Glomerular visceral epithelial cell (primary cell): ENCODE results near the gene CLIP4.

ENCODE experiments used
- DNase-seq: peaks from one replicate; pipeline ENCODE4 v3.0.0-alpha.2; 2016; ENCODE audit errors: extremely low spot score

The CLIP4 gene

DNA sequence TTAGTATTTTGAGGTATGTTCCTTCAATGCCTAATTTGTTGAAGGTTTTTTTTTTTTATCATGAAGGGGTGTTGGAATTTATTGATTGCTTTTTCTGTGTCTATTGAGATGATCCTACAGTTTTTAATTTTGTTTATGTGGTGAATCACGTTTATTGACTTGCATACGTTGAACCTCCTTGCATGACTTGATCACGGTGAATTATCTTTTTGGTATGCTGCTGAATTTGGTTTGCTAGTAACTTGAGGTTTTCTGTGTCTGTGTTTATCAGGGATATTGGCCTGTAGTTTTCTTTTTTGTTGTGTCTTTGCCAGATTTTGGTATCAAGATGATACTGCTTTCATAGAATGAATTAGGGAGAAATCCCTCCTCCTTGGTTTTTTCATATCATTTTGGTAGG, 23.9 kb downstream of the CLIP4 start:
- no peak for DNase-seq

DNA sequence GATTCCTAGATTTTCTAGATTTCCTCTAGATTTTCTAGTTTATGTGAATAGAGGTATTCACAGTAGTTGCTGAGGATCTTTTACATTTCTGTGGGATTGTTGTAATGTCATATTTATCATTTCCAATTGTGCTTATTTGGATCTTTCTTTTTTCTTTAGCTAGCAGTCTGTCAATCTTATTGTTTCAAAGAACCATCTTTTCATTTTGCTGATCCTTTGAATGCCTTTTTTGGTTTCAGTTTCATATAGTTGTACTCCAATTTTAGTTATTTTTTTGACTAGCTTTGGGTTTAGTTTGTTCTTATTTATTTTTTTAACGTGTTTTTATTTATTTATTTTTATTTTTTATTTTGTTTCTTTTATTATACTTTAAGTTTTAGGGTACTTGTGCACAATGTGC, 24.5 kb downstream of the CLIP4 start:
- no peak for DNase-seq

DNA sequence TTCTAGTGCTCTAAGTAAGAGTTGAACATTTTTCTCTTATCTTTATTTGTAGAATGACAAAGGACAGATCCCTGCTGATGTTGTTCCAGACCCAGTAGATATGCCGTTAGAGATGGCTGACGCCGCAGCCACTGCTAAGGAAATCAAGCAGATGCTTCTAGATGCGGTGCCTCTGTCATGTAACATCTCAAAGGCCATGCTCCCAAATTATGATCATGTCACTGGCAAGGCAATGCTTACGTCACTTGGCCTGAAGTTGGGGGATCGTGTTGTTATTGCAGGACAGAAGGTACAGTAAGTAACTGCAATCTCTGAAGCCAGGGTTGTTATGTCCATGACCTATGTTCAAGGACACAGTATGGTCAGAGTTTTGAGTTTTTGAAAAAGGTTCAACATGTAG, 28.4 kb downstream of the CLIP4 start:
- no peak for DNase-seq

DNA sequence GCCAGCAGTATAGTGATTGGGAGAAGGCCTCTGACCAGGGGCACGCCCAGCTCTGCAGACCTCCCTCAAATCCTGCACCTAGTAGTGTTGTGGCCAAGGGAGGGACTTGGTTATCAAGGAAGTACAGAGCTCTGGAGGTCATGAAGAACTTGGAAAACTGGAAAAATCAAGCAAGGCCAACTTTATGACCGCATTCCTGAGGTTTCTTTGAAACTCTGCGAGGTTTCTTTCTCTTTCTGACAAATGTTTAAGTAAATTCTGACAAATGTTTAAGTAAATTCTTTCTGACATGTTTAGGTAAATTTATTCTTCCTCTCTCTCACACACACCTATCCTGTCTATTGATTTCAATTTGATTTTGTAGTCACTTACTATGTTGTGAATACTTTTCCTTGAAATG, 31.0 kb downstream of the CLIP4 start:
- DNase-seq: no peak

DNA sequence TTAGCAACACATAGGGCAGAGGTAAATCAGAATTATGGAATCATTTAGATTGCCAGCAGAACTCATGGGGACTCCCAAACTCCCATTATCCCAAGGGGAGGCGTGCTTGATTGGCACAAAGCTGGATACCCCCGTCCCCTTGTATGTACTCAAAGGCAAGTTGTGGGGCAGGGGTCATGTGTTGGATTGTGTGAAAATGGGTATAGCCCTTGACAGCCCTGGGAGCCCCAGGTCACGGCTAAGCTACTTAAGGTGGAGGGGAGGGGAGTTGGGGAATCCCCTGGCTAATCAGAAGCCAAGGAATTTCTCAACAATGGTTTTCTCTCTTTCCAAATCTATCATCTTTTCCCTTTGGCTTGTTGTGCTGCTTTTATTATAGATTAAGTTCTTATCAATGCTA, 32.7 kb downstream of the CLIP4 start:
- no peak for DNase-seq

DNA sequence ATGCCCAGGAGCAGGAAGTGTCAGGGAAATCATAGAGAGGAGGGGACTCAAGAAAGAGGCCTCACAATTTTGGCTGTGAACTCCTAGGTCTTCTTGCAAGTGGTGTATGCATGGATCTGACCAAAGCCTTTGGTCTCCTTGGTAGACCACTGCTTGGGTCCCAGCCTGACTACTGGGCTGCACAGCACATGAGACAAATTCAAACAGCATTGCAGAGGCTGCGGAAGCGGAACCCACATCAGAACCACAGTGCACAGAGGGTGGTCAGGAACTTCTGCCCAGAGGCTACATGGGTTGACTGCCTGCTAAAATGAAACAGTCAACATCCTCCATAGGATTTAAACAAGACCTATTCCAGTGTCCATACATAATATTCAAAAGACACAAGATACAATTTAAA, 39.4 kb downstream of the CLIP4 start:
- no peak for DNase-seq

DNA sequence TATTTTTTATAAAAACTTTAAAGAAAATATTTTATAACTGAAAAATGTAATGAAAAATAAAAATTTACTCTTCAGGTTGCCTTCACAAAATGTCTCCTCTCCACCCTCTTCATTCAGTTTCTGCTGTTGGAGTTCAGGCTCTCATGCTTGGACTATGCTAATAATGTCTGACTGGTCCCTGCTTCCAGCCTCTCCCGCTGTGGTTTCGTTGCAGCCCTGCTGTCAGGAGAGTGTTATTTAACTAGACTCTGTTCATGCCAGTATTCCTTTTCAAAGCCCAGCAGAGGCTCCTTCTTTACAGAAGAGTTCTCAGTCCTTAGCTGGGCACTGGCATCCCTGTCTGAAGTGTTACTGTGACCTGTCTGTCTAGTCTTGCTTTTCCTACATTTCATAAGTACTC, 40.4 kb downstream of the CLIP4 start:
- DNase-seq: no peak

DNA sequence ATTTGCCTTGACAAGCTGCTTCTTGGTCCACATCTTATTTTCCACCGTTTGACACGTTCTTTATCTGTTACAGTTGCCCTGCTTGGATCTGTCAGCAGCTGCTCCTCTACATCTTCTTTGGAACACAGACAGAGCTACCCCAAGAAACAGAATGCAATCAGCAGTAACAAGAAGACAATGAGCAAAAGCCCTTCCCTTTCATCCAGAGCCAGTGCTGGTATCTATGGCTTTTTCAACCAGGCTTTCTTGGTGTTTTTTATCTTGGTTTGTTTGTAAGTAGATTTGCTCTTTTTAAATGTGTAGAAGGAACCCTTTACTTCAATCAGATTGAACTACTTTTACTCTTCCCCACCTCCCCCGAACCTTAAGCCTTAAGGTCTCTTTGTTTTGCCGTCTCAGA, 41.9 kb downstream of the CLIP4 start:
- DNase-seq: no peak

DNA sequence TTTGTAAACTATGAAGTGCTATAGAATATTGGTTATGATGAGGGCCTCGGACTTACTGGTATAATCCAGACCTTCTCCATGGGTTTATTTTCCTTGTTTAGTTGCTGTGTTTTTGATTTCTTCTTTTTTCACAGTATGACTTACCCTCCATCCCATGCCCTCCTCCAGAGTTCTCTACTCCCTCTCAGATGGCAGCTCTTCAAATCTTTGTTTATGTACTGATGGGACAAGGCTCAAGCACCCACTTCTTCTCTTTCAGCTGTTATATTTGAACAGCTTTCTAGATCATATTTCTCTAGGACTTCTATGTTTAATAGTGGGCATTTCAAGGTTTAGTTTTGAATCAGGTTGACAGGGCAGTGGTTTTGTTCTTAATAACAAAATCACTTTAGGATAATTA, 43.9 kb downstream of the CLIP4 start:
- no peak for DNase-seq

DNA sequence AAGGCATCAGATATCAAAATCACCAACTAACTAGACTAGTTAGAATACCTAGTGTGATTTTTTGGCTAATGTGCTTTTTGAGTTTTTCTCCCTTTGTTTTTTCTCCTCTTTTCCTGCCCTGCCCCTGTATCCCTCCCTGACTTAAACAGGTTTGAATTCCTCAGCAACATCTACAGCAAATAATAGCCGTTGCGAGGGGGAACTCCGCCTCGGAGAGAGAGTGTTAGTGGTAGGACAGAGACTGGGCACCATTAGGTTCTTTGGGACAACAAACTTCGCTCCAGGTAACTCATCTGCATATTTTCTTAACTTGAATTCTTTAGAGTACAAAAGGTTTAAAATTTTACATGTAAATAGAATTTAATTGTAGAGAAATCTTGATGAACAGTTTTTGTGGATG, 45.0 kb downstream of the CLIP4 start:
- no peak for DNase-seq

DNA sequence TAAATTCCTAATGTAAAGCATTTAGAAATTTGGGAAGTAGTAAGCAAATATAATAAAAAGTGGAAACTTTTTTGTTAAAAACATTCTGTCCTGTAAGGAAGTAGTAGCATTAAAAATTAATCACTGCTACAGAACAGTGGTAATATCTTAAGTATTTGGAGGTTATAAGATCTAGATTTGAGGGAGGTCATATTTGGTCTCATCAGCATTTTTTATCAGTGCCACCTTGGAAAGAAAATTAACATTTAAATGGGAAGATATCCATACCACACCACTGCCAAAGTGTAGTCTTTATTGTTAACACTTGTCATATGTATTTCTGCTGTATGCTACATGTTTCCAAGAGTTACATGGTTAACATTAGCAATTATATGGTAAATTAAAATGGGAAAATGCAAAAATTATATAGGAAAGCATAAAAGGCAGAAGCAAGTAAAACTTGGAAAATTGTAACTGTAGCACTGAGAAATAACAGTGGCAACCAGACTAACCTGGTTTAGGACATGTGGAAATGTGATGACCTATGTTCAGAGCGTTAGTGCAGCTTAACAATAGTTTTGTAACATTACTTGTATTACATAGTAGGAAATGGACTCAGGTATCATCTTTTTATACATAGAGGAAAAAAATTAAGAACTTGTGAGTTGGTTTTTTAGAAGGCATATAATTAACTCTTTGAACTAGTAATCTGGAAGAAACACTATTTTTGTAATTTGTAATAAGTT, 47.2 kb downstream of the CLIP4 start:
- DNase-seq: no peak

DNA sequence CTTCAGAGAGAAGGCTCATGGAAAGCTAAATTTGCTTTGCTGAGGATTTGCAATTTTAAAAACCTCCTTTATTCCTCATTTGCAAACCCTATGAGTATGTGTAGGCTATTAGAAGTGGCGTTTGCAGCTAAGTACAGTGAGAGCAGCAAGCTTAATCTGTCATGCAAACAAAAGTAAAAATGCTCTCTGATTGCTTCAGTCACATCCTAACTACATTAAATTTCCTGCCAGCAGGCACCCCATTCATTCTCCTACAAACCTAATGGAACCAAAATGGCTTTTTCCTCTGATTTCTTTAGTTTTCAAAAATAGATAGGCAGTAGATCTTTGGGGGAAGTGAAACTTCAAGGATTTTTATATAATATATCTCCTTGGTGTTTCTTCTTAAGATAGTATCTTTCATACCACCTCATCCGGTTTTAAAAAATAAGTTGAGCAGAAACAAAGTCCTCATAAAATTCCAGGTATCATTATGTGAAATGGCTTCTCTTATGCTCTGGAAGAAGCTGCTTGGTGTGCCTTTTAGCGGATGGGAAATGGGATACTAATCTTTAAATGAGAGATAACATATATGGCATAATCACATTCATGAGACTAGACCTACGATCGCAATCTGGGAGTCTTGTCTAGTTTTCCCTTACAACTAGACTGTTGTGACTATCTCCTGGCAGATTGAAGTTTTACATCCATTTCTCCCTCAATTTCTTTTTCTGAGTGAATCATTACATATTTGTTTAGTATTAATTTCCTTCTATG, 49.1 kb downstream of the CLIP4 start:
- no peak for DNase-seq

DNA sequence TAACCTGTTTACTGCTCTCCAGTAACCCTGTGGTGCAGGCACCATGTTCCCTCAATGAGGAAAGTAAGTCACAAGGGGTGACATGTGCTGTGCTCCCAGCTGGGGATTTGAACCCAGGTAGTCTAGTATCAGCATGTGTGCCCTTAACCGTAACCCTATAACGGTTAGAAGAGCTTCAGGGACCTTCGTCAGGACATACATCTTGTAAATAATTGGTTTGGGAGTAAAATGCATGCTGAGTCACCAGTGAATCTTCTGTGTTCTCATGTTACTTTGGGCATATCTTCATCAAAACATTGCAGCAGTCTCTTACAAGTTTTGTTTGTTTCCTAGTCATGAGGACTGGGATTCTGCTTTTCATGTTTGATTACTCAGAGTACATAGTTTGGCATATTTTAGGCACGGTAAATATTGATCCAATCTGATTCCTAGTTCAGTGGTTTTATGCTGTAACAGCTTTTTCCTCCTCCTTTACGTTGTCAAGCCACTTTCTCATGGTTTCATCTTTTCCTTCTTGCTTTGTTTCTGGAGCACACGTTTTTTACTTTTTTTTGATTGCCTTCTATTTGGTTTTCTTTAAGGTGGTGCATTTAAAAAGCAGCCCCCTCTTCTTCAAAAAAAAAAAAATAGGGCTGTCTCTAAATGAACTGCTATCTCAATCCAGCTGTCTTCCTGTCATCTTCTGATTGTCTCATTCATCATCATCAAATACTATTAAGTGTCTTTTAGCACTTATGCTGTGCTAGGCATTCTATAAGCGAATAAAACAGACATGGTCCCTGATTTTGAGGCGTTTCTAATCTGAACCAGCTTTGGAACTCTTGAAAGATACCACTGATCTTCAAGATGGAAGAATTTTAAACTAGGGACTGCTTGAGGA, 50.4 kb downstream of the CLIP4 start:
- no peak for DNase-seq

DNA sequence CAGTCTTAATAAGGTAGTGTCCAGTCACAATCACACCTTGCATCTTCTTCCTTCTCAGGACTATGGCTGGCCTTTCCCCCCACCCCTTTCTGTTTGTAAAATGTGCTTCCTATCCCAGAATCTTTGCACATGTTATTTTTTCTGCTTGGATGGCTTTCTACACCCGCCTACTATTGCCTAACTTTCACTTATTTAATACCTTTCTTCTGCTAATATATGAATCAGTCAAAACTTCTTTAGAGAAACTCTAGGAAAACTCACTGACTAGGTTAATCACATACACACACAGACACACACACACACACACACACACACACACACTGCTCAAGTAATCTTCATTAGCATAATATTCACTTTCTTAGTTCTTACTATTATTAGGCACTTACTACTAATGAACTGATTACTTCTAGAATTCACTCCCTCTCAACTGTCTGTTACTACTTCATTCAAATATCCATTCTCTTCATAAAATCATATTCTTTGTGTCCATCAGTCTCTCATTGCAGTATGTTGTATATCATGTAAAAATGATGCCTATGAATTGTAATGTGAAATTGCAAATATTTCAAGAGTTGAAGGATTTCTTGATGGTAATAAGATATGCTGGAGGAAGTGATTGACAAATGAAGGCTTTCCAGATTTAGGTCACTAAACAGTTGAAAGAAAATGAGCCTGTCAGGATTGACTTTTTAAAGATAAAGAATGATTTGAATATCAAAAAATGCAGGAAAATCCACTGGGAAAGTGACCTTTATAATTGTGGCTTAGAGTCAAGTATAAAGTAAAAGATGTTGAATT, 51.2 kb downstream of the CLIP4 start:
- DNase-seq: no peak

DNA sequence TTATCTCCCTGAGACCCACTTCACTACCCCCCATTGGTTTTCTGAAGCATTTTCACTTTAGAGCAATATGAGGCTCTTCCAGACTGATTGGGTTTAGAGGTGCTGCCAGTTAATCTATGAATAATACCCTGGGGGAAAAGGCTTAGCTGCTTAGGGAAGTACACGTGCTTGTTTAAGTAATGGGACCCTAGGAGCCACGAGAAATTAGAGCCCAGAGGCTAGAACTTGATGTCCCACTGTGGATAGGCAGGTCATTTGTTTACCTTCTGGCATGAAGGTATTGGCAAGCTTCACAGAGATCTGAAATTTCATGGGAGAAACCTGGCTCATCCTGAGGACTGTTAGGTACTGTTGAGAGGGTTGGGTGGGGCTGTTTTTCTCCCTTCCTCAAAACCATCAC, 59.7 kb downstream of the CLIP4 start:
- DNase-seq: no peak

DNA sequence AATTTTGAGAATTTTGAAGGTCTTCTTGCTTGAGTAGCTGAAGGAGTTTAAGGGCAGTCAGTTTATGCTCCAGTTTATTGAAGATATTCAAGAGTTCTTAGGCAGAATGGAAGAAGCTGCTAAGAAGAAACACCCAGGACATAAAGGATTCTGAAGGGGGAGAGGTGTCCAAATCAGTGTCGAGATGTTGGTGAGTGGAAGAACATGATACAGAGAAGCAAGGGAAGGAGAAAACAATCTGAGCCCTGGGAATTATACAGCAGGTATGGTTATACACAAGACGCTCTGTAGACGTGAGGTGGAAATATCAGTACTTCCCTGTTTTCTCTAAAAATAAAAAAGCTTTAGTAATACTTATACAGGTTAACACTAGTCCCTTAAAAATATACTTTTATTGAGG, 60.1 kb downstream of the CLIP4 start:
- no peak for DNase-seq

DNA sequence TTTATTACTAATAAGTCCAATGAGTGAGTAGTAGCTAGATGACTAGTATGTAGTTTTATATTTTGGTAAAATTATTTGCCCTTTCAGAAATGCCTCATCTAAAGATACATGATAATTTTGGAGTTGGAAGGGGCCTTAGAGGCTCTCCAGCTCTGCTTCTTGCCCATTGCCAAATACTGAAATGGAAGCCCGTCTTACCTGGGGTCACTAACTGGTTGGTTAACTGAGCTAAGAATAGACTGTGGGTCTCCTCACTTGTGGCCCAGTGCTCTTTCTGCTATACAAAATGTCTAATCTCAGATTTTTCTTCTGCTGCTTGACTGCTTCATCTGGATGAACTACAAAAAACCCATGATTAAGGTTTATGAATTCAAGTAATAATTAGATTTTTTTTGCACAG, 67.1 kb downstream of the CLIP4 start:
- DNase-seq: no peak

DNA sequence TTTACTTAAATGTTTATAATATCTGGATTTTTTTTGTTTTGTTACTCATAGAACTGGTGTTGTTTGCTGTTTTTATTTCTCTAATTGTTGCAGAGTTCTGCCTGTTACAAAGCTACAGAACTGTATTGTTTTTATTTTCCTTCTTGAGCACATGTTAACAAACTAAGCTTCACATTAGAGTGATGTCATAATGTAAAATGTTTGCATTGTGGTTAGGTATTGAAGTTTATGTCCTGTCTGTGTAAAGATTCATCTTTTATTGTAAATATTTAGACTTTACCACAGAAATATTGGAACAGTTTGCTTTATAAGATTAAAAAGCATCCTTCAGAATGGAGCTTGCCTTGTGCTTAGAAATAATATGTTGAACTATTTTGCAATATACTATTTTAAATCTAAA, 67.7 kb downstream of the CLIP4 start:
- no peak for DNase-seq

DNA sequence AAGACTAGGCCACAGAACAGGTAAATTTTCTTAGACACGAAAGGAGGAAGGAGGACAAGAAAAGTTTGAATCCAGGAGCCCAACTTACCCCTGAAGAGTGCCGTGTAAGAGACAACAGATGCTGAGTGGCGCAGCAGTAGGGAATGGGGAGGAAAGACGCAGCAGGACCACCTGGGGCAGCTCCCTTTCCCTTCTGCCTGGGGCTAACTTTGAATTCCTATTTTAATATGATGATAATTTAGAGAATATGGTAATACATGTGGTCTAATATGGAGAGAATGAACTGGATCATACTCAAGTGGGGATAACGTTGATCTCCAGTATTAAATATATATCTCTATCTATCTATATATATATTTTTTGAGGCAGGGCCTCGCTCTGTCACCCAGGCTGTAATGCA, 69.3 kb downstream of the CLIP4 start:
- DNase-seq: no peak

DNA sequence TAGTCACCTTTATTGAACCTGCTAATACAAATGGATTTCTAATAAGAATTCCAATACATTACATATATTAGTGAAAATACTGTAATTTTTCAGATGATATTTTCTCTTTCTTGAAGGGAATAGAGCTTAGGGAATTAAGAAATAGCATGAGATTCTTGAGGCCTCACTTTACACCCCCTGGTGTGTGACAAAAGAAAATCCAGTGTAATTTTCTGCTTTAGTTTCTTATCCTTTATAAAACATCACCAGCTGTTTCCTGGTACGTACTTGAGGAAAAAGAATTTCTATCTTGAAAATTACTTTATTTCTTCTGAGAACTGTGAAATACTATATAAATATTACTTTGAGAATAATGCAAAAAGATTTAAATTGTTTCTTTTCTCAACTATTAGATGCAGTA, 71.6 kb downstream of the CLIP4 start:
- DNase-seq: no peak

DNA sequence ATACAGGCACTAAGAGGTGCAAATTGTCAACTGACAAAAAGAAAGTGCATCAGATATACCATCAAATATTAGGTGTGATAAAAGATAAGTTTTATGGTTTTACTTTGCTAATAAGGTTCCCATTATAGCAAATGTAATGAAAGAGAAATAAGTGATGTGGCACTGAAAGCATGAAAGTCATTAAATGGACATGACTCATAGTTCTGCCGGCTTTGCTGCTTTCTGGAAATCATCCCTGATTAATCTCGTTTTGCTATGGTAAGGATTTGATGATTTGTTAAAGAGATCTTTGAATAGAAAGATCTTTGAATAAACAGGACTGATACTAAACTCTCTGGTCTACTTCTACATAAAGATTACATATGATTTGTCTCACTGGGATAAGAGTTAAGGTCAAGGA, 72.7 kb downstream of the CLIP4 start:
- DNase-seq: no peak

DNA sequence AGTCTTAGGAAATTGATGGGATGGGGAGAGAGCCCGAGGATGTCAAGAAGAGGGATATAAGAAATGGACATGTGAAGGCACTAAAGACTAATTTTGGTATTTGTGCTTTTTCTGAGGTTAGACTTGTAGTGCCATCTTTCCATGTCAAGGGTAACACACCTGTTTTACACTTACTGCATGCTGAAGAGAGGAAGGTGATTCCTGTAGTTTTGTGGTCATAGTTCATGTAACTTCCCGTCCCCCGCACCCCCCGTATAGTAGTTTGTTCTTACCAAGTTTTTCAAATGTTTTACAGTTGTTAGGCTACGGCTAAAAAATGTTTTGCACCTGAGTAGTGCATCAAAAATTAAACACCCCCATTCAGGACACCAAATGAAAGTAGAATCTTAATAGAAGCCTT, 73.8 kb downstream of the CLIP4 start:
- DNase-seq: no peak
